IPS-18a (cell line): ENCODE measurements around the gene EGFLAM.

Source experiments
- H3K27ac ChIP-seq: one replicate; pipeline ENCODE4 v1.5.1; 2013; ENCODE audit warnings: low read length
- H3K27me3 ChIP-seq: one replicate; pipeline ENCODE4 v1.6.1; 2013; ENCODE audit warnings: mild to moderate bottlenecking, low read length; ENCODE audit not compliant: control insufficient read depth, insufficient read depth
- H3K36me3 ChIP-seq: one replicate; pipeline ENCODE4 v1.6.1; 2013; ENCODE audit warnings: low read depth, low read length; ENCODE audit not compliant: control insufficient read depth
- H3K4me1 ChIP-seq: one replicate; pipeline ENCODE4 v1.6.1; 2013; ENCODE audit warnings: low read depth, low read length; ENCODE audit not compliant: control insufficient read depth
- H3K4me3 ChIP-seq: one replicate; pipeline ENCODE4 v1.5.1; 2013; ENCODE audit warnings: low read length
- H3K9ac ChIP-seq: one replicate; pipeline ENCODE4 v1.6.1; 2013; ENCODE audit warnings: mild to moderate bottlenecking, low read length, moderate library complexity
- H3K9me3 ChIP-seq: one replicate; pipeline ENCODE4 v1.6.1; 2013; ENCODE audit warnings: low read depth, low read length; ENCODE audit not compliant: control insufficient read depth

EGFLAM gene

DNA sequence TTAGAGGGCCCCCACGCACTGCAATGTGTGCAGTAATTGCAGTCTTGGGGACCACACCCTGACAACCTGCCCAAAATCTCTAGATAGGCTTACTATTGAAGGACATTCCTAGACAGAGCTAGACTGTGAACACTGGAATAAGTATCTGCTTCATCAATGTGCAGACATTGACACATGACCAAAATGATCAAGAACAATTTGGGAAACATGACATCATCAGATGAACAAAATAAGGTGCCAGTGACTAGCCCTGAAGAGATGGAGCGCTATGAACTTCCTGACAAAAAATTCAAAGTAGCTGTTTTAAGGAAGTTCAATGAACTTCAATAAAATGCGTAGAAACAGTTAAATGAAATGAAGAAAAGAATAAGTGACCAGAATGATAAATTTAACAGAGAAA is 15.3 kb downstream of the EGFLAM start:
- H3K4me1 ChIP-seq = no peaks in the 10 kb centered on the region
- H3K27me3 ChIP-seq = no peaks in the 10 kb centered on the region
- no peak overlapping the region for H3K27ac ChIP-seq
- peaks cover 4% of the 10 kb centered on the region for H3K9me3 ChIP-seq
- no peak overlapping the region for H3K9ac ChIP-seq
- H3K36me3 ChIP-seq = no peaks in the 10 kb centered on the region
- no peak overlapping the region for H3K4me3 ChIP-seq

DNA sequence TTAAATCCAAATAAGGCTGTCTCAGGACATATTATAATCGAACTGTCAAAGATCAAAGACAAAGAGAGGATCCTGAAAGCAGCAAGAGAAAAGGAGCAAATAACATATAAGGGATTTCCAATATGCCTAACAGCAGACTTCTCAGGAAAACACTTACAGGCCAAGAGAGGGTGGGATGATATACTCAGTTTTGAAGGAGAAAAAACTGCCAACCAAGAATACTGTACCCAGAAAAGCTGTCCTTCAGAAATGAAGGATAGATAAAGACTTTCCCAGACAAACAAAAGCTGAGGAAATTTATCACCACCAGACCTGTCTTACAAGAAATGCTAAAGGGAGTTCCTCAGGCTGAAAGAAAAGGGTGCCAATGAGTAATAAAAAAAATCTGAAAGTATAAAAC is 16.0 kb downstream of the EGFLAM start:
- Histone ChIP-seq H3K4me3 (no peak overlapping the region), H3K27ac (no peak overlapping the region), H3K27me3 (no peaks in the 10 kb centered on the region), H3K36me3 (no peaks in the 10 kb centered on the region), H3K9me3 (peaks cover 4% of the 10 kb centered on the region), H3K4me1 (no peaks in the 10 kb centered on the region), H3K9ac (no peak overlapping the region)

DNA sequence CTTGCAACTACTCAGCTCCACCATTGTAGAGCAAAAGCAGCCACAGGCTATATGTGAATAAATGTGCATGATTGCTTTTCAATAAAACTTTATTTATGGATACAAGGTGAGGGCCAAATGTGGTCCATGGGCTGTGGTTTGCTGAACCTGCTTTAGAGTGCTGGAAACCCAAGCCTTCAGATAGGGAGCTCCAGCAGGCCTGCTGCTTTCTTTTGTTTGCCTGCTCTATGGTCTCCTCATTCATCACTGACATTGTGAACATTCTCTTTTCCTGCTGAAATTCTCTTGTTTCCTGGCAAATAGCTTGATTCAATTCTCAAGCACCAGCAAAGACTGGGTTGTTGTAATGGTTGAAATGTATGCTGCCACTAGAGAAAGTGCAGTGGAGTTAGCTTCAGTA is 26.0 kb downstream of the EGFLAM start:
- no peaks in the 10 kb centered on the region for H3K27me3 ChIP-seq
- H3K4me3 ChIP-seq = no peak overlapping the region
- no peaks in the 10 kb centered on the region for H3K9me3 ChIP-seq
- H3K36me3 ChIP-seq = no peaks in the 10 kb centered on the region
- H3K9ac ChIP-seq = no peak overlapping the region
- no peaks in the 10 kb centered on the region for H3K4me1 ChIP-seq
- no peak overlapping the region for H3K27ac ChIP-seq

DNA sequence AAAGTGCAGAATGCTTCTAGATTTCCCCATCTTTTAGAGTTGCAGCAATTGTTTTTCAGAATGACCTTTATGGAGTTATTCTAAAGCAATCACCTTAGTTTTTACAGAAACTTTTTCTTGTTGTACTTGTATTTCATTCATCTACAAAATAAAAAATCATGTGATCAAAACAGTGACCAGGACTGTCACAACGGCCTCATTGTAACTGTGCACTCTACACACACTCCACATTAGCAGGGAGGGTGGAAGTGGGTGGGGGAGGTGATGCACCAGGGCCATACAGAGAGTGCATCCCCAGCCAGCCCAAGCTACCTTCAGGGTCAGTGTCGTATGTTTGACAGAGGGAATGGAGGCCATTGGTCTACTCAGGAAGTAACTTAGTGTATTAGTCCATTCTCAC is 26.9 kb downstream of the EGFLAM start:
- Histone ChIP-seq H3K36me3 (no peaks in the 10 kb centered on the region), H3K9ac (no peak overlapping the region), H3K27me3 (no peaks in the 10 kb centered on the region), H3K4me3 (no peak overlapping the region), H3K4me1 (no peaks in the 10 kb centered on the region), H3K9me3 (no peaks in the 10 kb centered on the region), H3K27ac (no peak overlapping the region)

DNA sequence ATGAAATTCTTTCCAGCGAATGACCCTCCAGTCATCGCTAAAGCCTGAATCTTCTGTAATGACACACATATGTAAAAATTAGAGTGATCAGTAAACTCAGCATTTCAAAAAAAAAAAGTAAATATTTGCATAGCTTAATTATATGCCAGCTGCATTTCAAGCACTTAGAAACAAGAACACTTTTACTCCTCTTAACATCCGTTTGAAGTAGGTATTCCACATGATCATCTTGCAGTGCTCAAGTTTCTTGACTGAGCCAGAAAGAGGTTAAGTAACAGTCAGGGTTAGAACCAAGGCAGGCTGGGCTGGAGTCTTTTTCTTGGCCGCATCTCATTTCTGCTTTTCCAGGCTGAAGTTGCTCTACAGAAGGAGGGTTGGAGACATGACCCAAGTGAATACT is 27.6 kb downstream of the EGFLAM start:
- Histone ChIP-seq H3K36me3 (no peaks in the 10 kb centered on the region), H3K4me1 (no peaks in the 10 kb centered on the region), H3K9me3 (no peaks in the 10 kb centered on the region), H3K27ac (no peak overlapping the region), H3K9ac (no peak overlapping the region), H3K27me3 (no peaks in the 10 kb centered on the region), H3K4me3 (no peak overlapping the region)

DNA sequence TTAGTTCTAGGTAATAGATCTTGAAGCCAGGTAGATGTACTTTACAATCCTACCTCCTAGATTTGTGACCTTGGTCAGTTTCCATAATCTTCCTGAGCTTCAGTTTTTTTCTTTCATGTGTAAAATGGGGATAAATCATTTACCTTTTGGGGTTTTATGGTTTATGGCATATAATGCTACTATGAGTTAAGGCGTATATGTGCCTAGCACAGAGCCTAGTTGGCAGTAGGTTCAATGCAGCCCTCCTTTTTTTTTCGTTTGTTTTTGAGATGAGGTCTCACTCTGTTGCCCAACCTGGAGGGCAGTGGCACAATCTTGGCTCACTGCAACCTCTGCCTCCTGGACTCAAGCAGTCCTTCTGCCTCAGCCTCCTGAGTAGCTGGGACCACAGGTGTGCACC is 28.8 kb downstream of the EGFLAM start:
- no peak overlapping the region for H3K9ac ChIP-seq
- no peak overlapping the region for H3K4me3 ChIP-seq
- H3K27me3 ChIP-seq = no peaks in the 10 kb centered on the region
- H3K4me1 ChIP-seq = no peaks in the 10 kb centered on the region
- no peaks in the 10 kb centered on the region for H3K9me3 ChIP-seq
- H3K36me3 ChIP-seq = no peaks in the 10 kb centered on the region
- H3K27ac ChIP-seq = no peak overlapping the region

DNA sequence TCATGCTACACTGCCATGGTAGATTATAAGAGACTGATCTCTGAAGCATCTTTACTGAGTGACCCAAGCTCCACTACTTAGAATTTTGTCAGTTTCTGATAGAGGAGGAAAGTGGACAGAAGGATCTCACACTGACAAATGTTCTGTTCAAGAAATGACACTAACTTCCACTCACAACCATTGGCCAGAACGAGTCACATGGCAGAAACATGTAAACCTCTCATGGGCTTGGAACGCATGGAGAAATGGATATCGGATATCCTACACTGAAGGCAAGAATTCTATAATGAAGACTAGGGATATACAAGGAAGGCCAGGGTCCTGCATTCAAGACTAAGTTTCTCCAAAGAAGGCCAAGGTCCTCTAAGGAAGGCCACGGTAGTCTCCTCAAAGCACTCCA is 31.1 kb downstream of the EGFLAM start:
- H3K4me3 ChIP-seq = no peak overlapping the region

DNA sequence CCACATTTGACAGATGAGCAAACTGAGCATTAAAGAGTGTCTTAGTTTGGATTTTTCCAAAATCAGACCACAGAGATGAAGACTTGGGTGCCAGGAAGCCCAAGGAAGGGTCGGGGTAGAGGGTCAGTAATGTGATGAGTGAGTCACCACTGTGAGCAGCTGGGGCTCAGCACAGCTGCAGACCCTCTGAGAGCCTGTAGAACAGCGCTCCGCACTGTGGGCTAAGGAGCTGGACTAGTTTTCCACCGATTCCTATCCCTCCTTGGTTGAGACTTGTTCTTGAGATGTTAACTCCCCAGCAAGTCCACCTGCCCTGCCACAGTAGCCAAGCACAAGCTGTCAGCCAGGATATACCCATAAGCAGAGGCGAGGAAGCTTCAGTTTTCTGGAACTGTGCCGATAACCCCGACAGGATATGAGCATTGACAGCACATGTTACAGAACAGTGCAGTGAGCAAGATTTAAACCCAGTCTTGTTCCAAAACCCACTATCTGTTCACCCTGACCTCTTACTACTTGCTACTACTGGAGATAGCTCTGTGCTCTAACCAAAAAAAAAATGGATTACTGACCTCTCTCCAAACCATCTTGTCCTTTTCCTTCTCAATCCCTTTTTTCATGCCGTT is 31.8 kb downstream of the EGFLAM start:
- H3K9ac ChIP-seq = no peak overlapping the region
- no peak overlapping the region for H3K27ac ChIP-seq
- no peaks in the 10 kb centered on the region for H3K4me1 ChIP-seq
- no peak overlapping the region for H3K4me3 ChIP-seq
- no peaks in the 10 kb centered on the region for H3K27me3 ChIP-seq
- H3K9me3 ChIP-seq = no peaks in the 10 kb centered on the region
- H3K36me3 ChIP-seq = no peaks in the 10 kb centered on the region

More for the DNA sequence above, 31.1 kb downstream of the EGFLAM start:
- H3K9me3 ChIP-seq = no peaks in the 10 kb centered on the region
- H3K27ac ChIP-seq = no peak overlapping the region
- no peak overlapping the region for H3K9ac ChIP-seq
- no peaks in the 10 kb centered on the region for H3K4me1 ChIP-seq
- H3K36me3 ChIP-seq = no peaks in the 10 kb centered on the region
- H3K27me3 ChIP-seq = no peaks in the 10 kb centered on the region

DNA sequence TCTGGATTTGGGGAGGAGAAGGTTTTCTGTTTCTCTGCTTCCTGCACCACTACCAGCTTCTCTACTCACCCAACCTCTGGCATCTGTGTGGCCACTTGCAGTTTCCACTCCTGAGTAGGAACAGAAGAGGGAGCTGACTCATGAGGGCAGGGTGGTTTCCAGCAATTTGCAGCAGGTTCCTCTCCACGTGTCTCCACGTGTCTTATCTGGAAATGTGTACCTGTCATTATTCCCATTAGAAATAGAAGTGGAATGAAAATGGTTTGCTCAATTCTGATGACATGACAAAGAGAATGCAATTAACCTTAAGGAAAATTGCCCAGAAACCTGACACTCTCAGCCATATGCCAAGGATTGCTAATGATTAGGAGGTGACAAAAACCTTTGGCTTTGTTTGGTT is 33.0 kb downstream of the EGFLAM start:
- Histone ChIP-seq H3K36me3 (no peaks in the 10 kb centered on the region), H3K9ac (no peak overlapping the region), H3K4me3 (no peak overlapping the region), H3K4me1 (no peaks in the 10 kb centered on the region), H3K27ac (no peak overlapping the region), H3K27me3 (no peaks in the 10 kb centered on the region), H3K9me3 (no peaks in the 10 kb centered on the region)

DNA sequence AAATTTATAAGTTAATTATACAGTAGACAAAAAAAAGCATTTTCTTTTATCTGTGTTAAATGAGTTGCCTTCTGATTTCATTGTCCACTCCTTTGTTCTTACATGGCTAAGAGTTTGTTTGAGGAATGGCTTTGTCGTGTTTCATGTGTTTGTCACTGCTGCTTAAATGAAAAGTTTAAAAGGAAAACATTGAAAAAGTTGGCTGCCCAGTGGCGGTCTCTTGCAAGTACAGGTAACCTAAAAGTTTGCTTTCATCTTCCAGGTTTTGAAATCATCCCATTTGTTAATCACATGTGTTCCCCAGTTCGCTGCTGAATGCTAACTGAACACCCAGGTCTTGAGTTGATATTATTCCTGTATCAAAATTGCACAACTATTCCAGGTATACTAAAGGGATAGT is 33.9 kb downstream of the EGFLAM start:
- no peak overlapping the region for H3K27ac ChIP-seq
- no peaks in the 10 kb centered on the region for H3K27me3 ChIP-seq

DNA sequence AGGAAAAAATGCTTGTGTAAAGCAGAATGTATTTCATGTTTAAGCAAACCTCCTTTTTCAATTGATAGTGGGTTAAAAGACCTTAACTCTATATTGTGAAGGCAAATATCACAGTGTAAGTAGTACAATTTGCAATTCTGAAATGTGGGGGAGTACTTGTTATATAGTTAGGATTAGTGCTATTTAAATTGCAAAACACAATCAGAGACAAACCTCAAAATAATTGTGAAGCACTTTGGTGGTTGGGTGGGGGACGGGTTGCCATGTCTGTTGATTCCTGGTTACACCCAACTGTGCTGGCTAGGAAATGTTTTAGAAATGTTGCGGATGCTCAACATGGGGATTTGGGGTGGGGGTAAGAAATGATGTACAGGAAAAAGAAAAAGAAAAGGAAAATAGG is 37.4 kb downstream of the EGFLAM start:
- Histone ChIP-seq H3K4me1 (no peaks in the 10 kb centered on the region), H3K36me3 (no peaks in the 10 kb centered on the region), H3K27ac (no peak overlapping the region), H3K9me3 (no peaks in the 10 kb centered on the region), H3K9ac (no peak overlapping the region), H3K4me3 (no peak overlapping the region), H3K27me3 (no peaks in the 10 kb centered on the region)

More for the DNA sequence above, 33.9 kb downstream of the EGFLAM start:
- no peaks in the 10 kb centered on the region for H3K36me3 ChIP-seq
- no peak overlapping the region for H3K4me3 ChIP-seq
- no peaks in the 10 kb centered on the region for H3K9me3 ChIP-seq
- no peaks in the 10 kb centered on the region for H3K4me1 ChIP-seq
- H3K9ac ChIP-seq = no peak overlapping the region

DNA sequence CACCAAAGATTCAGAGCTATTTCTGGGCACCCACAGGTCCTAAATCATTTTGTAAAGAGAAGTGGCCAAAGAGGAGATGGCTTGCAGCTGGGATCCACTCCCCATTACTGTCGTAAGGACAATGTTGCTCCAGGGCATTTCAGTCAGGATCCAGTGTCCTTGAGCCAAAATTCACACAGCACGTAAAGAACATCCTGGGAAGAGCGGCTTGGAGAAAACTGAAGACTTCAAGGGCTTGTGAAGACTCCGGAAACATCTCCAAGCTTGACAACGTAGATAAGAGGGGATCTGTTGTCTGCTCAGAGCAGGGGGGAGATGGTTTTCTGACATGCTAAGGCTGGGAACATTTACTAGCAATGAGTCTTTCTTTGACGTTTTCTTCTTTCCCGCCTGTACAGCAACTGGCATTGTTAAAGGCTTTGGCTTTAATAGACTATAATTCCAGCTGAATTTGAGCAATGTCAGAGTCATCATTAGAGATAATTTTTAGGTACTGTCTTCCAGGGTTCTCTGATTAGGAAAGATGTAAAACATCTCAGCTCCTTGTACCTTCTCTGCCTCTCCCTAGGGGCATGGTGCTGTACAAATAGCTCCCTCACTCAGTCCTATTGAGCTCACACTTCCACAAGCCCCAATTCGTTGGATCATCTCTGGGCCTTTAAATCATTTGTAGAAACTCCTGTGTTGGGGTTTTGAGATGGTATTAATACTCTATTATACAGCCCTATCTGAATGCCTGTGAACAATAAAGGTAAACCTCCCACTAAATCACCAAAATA is 39.7 kb downstream of the EGFLAM start:
- Histone ChIP-seq H3K36me3 (no peaks in the 10 kb centered on the region), H3K9ac (no peak overlapping the region), H3K27ac (no peak overlapping the region), H3K4me1 (no peaks in the 10 kb centered on the region), H3K27me3 (no peaks in the 10 kb centered on the region), H3K4me3 (no peak overlapping the region), H3K9me3 (no peaks in the 10 kb centered on the region)
